Thyroid gland (tissue), 4 donors: ENCODE results near the gene LDB2. TPM values are rescaled to one million over a fixed set of nuclear protein-coding genes. Genes with fewer than 3 reads are reported as not detected.

ENCODE experiments used
- DNase-seq, 2 donors: peaks; one replicate each; pipeline ENCODE4 v3.0.0-alpha.2; 2019
- H3K27ac ChIP-seq, 3 donors: fragments of 200-600 bp; sonication (generic); 1 replicate in 2 of 3; 2 replicates in 1 of 3; pipeline ENCODE4 v1.5.1; 2016 to 2019; ENCODE audit warnings: mild to moderate bottlenecking in 1 of 3, moderate library complexity in 1 of 3
- H3K27me3 ChIP-seq: fragments of 200-600 bp; sonication (generic); one replicate; pipeline ENCODE4 v1.5.1; 2019
- H3K36me3 ChIP-seq, 2 donors: fragments of 200-600 bp; sonication (generic); one replicate each; pipeline ENCODE4 v1.5.1; 2016 to 2019
- H3K4me1 ChIP-seq, 2 donors: fragments of 200-600 bp; sonication (generic); one replicate each; pipeline ENCODE4 v1.5.1; 2017 to 2019
- H3K4me3 ChIP-seq, 3 donors: fragments of 200-600 bp; sonication (generic); replicated peaks in 1 of 3; 1 replicate in 2 of 3; 2 replicates in 1 of 3; pipeline ENCODE4 v1.5.1; 2016; ENCODE audit warnings: mild to moderate bottlenecking in 1 of 3
- H3K9me3 ChIP-seq: fragments of 200-600 bp; sonication (generic); one replicate; pipeline ENCODE4 v1.5.1; 2017
- POLR2A ChIP-seq, 2 donors: fragments of 450-650 bp; IDR thresholded peaks; one replicate each; pipeline ENCODE4 v1.6.1; 2017; ENCODE audit warnings: antibody characterized with exemption in 2 of 2, mild to moderate bottlenecking in 2 of 2, moderate library complexity in 1 of 2
- WGBS, 2 donors: methylation state at CpG; one replicate each; pipeline ENCODE4 v1.1.5; 2017; 5-methylcytosine and 5-hydroxymethylcytosine counted together
- intact Hi-C: fragments of 100-400 bp; cut with DNase I; formaldehyde crosslinking; loops from one replicate; pipeline ENCODE4 v1.15.1; 2023
- total RNA-seq, 4 donors: library from RNA; depleted of rRNA; stranded (reverse); fragments of >200 nt; gene quantifications; one replicate each; pipeline ENCODE4 v1.2.3, GENCODE V29; 2016
- TF ChIP-seq, protein P1 (sequence below), 6 experiments: fragments of 200-600 bp in 3 of 6; fragments of 450-650 bp in 3 of 6; sonication (generic) in 3 of 6; IDR thresholded peaks; one replicate each; pipeline ENCODE4 v1.5.1; 2016 to 2019; ENCODE audit warnings: antibody characterized with exemption in 6 of 6, mild to moderate bottlenecking in 2 of 6, inconsistent platforms in 1 of 6, moderate library complexity in 1 of 6

The LDB2 gene
- total RNA-seq, 4 donors from 2014 or later: 19.9 to 71.5 (median 41.1) TPM

GRCh38 chr4:16672421-16672820 lies 226.0 kb downstream of the LDB2 start:
- H3K27ac ChIP-seq: no peak overlapping the region
- WGBS, 2 donors: 53 to 73% methylated on average over 2 of the region's 2 CpGs

GRCh38 chr4:16671741-16672140 lies 226.7 kb downstream of the LDB2 start:
- 91 to 100% methylated on average over 2 of the region's 2 CpGs for WGBS, 2 donors

More at GRCh38 chr4:16672421-16672820, 226.0 kb downstream of the LDB2 start:
- Histone ChIP-seq H3K36me3 (no peaks in the 10 kb centered on the region), H3K27me3 (no peaks in the 10 kb centered on the region), H3K4me3 (no peak overlapping the region), H3K4me1 (peaks cover 0 to 6% of the 10 kb centered on the region in 2 donors), H3K9me3 (no peaks in the 10 kb centered on the region)
- no peak for DNase-seq
- TF ChIP-seq, protein P1, sequence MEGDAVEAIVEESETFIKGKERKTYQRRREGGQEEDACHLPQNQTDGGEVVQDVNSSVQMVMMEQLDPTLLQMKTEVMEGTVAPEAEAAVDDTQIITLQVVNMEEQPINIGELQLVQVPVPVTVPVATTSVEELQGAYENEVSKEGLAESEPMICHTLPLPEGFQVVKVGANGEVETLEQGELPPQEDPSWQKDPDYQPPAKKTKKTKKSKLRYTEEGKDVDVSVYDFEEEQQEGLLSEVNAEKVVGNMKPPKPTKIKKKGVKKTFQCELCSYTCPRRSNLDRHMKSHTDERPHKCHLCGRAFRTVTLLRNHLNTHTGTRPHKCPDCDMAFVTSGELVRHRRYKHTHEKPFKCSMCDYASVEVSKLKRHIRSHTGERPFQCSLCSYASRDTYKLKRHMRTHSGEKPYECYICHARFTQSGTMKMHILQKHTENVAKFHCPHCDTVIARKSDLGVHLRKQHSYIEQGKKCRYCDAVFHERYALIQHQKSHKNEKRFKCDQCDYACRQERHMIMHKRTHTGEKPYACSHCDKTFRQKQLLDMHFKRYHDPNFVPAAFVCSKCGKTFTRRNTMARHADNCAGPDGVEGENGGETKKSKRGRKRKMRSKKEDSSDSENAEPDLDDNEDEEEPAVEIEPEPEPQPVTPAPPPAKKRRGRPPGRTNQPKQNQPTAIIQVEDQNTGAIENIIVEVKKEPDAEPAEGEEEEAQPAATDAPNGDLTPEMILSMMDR (IDR thresholded peaks at IDR 0.05): no peak
- TF ChIP-seq POLR2A (IDR thresholded peaks at IDR 0.05): no peak
- intact Hi-C loops: no loop called here

DNA sequence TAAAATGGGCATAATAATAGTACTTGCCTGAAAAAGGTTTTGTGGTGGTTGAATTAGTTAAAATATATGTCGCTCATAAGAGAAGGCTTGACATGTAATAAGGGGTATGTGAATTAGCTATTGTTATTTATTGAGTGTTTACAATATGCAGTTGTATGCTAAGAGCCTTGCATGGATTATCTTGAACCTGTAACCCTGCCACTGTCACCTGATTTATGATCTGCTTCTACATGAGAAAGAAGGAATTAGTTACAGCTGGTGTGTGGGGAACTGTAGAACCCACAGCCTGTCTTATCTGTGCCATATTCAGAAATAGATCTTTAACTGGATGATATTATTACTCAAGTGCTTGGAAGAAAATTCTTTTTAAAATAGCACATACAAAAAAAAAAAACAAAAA lies 227.7 kb downstream of the LDB2 start:
- Histone ChIP-seq H3K4me1 (peaks cover 6 to 10% of the 10 kb centered on the region in 2 donors), H3K27ac (no peak overlapping the region), H3K27me3 (no peaks in the 10 kb centered on the region), H3K4me3 (no peak overlapping the region), H3K9me3 (no peaks in the 10 kb centered on the region), H3K36me3 (no peaks in the 10 kb centered on the region)
- intact Hi-C loops: no loop called here
- 94 to 100% methylated on average over 1 of the region's 1 CpG for WGBS, 2 donors
- TF ChIP-seq, protein P1 (IDR thresholded peaks at IDR 0.05): no peak
- TF ChIP-seq POLR2A (IDR thresholded peaks at IDR 0.05): no peak
- no peak for DNase-seq

More at GRCh38 chr4:16671741-16672140, 226.7 kb downstream of the LDB2 start:
- intact Hi-C loops: no loop called here
- H3K4me3 ChIP-seq: no peak overlapping the region
- H3K9me3 ChIP-seq: no peaks in the 10 kb centered on the region
- H3K27me3 ChIP-seq: no peaks in the 10 kb centered on the region
- H3K36me3 ChIP-seq: no peaks in the 10 kb centered on the region
- H3K4me1 ChIP-seq: peaks cover 0 to 6% of the 10 kb centered on the region in 2 donors
- no peak overlapping the region for H3K27ac ChIP-seq
- TF ChIP-seq, protein P1 (IDR thresholded peaks at IDR 0.05): no peak
- no peak for TF ChIP-seq POLR2A (IDR thresholded peaks at IDR 0.05)
- DNase-seq: no peak

GRCh38 chr4:16669036-16669435 lies 229.4 kb downstream of the LDB2 start:
- TF ChIP-seq, protein P1 (IDR thresholded peaks at IDR 0.05): no peak
- TF ChIP-seq POLR2A (IDR thresholded peaks at IDR 0.05): no peak
- no peaks in the 10 kb centered on the region for H3K36me3 ChIP-seq
- no peak for DNase-seq
- H3K27me3 ChIP-seq: no peaks in the 10 kb centered on the region
- H3K4me1 ChIP-seq: peaks cover 6 to 10% of the 10 kb centered on the region in 2 donors
- intact Hi-C loops: no loop called here
- no peaks in the 10 kb centered on the region for H3K9me3 ChIP-seq
- H3K27ac ChIP-seq: no peak overlapping the region
- H3K4me3 ChIP-seq: no peak overlapping the region

GRCh38 chr4:16668488-16668887 lies 230.0 kb downstream of the LDB2 start:
- WGBS, 2 donors: 85 to 90% methylated on average over 1 of the region's 1 CpG
- H3K4me1 ChIP-seq: peaks cover 6 to 10% of the 10 kb centered on the region in 2 donors
- no peak overlapping the region for H3K4me3 ChIP-seq
- H3K36me3 ChIP-seq: no peaks in the 10 kb centered on the region
- intact Hi-C loops: no loop called here
- DNase-seq: no peak
- no peak overlapping the region for H3K27ac ChIP-seq
- H3K9me3 ChIP-seq: no peaks in the 10 kb centered on the region
- H3K27me3 ChIP-seq: no peaks in the 10 kb centered on the region
- TF ChIP-seq, protein P1 (IDR thresholded peaks at IDR 0.05): no peak
- TF ChIP-seq POLR2A (IDR thresholded peaks at IDR 0.05): no peak
